Measurements from ENCODE around the gene SCARB2.

GRCh38 chr4:76211769-76212708 is 1.6 kb downstream of the SCARB2 start:
- TF ChIP-seq POLR2A (IDR thresholded peaks at IDR 0.05; ENCODE audit: low read depth, low read length) (no peak), CTCF (conservative IDR thresholded peaks at IDR 0.05; ENCODE audit: low read depth, low read length) (no peak), RCOR1 (IDR thresholded peaks at IDR 0.05; ENCODE audit: insufficient replicate concordance, low read length) (no peak), CHD1 (IDR thresholded peaks at IDR 0.05; ENCODE audit: low read depth, low read length) (no peak), CEBPB (IDR thresholded peaks at IDR 0.05; ENCODE audit: low read depth, low read length) (no peak), USF2 (IDR thresholded peaks at IDR 0.05; ENCODE audit: low read depth, low read length) (no peak), RAD21 (IDR thresholded peaks at IDR 0.05; ENCODE audit: low read length) (no peak), SMC3 (IDR thresholded peaks at IDR 0.05; ENCODE audit: low read depth, low read length) (no peak), MAZ (IDR thresholded peaks at IDR 0.05; ENCODE audit: borderline replicate concordance, low read depth, low read length) (no peak), MXI1 (IDR thresholded peaks at IDR 0.05; ENCODE audit: borderline replicate concordance, low read depth, low read length) (no peak), FOS (IDR thresholded peaks at IDR 0.05; ENCODE audit: low read depth, low read length) (no peak), MAFK (IDR thresholded peaks at IDR 0.05; ENCODE audit: low read depth, low read length) (no peak)
- TF ChIP-seq, protein P1, sequence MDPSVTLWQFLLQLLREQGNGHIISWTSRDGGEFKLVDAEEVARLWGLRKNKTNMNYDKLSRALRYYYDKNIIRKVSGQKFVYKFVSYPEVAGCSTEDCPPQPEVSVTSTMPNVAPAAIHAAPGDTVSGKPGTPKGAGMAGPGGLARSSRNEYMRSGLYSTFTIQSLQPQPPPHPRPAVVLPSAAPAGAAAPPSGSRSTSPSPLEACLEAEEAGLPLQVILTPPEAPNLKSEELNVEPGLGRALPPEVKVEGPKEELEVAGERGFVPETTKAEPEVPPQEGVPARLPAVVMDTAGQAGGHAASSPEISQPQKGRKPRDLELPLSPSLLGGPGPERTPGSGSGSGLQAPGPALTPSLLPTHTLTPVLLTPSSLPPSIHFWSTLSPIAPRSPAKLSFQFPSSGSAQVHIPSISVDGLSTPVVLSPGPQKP (IDR thresholded peaks at IDR 0.05; ENCODE audit: borderline replicate concordance, low read depth, low read length): no peak
